Neuron (in vitro differentiated cells): Measurements from ENCODE around the gene TMEM134.
"Not testable (repeated sequence)": the region's sequence is repeated elsewhere in the genome, so short reads cannot be mapped to it uniquely, and the experiment has no call there.

Experiments
- H2AFZ ChIP-seq: one replicate; pipeline ENCODE4 v1.6.1; 2013; ENCODE audit warnings: low read depth, mild to moderate bottlenecking, inconsistent platforms, low read length, moderate library complexity
- H3K27me3 ChIP-seq: one replicate; pipeline ENCODE4 v1.6.1; 2013; ENCODE audit warnings: low read length; ENCODE audit not compliant: insufficient read depth
- H3K36me3 ChIP-seq: one replicate; pipeline ENCODE4 v1.6.1; 2013; ENCODE audit warnings: low read length; ENCODE audit not compliant: insufficient read depth
- H3K4me1 ChIP-seq: one replicate; pipeline ENCODE4 v1.6.1; 2013; ENCODE audit warnings: low read length; ENCODE audit not compliant: insufficient read depth
- H3K4me3 ChIP-seq: 2 replicates; pipeline ENCODE4 v1.5.1; 2013; ENCODE audit warnings: mild to moderate bottlenecking, low read length, moderate library complexity
- H3K9me3 ChIP-seq: one replicate; pipeline ENCODE4 v1.6.1; 2013; ENCODE audit warnings: low read length

The TMEM134 gene

DNA sequence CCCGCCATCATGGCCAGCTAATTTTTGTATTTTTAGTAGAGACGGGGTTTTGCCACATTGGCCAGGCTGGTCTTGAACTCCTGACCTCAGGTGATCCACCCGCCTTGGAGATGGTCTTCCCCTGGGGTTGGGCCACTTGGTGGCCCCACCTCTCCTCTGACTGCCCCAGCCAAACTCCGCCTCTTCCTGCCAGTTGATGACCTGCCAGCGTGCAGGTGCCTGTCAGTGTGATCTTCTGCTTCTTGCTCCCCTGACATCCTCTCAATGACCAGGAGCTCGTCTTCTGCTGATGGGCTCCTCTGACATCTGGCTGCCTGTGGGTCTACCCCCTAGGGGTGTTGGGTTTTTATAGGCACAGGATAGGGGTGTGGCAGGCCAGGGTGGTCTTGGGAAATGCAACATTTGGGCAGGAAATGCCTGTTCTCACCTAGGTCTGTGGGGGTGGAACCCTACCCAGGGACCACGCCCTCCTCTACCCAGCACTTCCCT is 16.9 kb upstream of the TMEM134 start:
- H3K27me3 ChIP-seq, H3K9me3 ChIP-seq, H2AFZ ChIP-seq, H3K4me3 ChIP-seq: not testable (repeated sequence)
- Histone ChIP-seq H3K36me3 (peaks cover 23% of the 10 kb centered on the region), H3K4me1 (peaks cover 10% of the 10 kb centered on the region)

DNA sequence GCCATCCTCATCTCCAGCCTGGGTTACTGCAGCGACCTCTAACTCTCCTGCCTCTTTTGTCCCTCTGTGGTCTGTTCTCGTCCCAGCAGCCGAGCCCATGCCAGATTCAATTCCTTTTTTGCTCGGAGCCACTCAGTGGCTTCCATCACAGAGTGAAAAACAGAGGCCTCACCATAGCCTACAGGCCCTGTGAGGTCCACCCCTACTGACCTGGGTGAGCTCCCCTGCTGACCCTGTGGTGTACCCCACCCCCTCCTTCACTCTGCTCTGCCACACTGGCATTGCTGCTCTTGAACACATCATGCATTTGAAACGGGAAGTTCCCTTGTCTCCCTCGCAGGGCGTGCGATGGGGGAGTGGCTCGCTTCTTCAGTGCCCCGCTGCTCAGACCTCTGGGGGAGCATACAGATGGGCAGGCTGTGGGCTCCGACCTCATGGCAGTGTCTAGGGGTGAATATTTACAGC is 15.8 kb upstream of the TMEM134 start:
- H3K4me1 ChIP-seq = peaks cover 6% of the 10 kb centered on the region
- H3K4me3 ChIP-seq = no peak overlapping the region
- H3K9me3 ChIP-seq = no peaks in the 10 kb centered on the region
- no peaks in the 10 kb centered on the region for H3K27me3 ChIP-seq
- no peak overlapping the region for H2AFZ ChIP-seq
- peaks cover 14% of the 10 kb centered on the region for H3K36me3 ChIP-seq

- Histone ChIP-seq H2AFZ (no peak overlapping the region), H3K27me3 (no peaks in the 10 kb centered on the region), H3K4me1 (peaks cover 6% of the 10 kb centered on the region), H3K9me3 (no peaks in the 10 kb centered on the region), H3K4me3 (peak overlapping the region; percentile 58), H3K36me3 (peaks cover 11% of the 10 kb centered on the region)
Observed at GRCh38 chr11:67483831-67484665, 15.0 kb upstream of the TMEM134 start.

DNA sequence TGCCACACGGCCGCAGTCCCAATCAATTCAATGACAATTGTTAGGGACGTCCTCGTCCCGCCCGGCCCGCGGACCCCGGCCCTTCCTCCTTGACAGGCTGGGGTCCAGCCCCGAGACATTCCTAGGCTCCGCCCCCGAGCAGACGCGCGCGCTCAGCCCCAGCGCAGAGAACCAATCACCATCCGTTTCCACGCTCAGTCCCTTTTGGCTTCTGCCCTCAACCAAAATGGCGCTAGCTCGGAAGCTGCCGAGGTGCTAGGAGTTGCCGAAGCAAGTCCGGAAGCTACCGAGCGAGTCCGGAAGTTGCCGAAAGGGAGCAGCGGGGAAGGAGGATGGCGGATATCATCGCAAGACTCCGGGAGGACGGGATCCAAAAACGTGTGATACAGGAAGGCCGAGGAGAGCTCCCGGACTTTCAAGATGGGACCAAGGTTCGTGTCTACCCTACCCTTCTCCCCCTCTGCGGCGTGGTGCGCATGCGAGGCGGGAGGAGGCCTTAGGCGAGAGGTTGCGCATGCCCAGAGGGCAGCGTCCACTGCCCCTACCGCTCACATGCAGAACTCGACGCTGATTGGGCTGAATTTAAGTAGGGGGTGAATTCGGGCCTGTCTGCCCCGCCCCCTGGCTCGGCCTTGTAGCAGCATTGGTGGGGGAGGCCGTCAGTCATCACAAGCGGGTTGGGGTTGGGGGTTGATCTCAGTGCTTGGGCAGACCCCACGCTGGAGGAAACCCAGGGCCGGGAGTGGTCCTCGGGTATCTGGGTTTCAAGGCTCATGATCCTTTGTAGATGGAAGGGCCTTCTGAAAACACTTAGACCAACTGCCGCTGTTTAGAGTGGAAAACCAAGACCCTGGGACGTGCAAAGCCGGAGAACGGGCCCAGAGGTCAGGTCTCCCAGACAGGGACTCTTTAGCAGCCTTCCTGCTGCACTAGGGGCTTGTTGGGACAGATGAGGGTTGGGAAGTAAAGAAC is 14.1 kb upstream of the TMEM134 start, which contains the start of gene AIP:
Gene AIP (plus strand): TSS at position 200 of the 972 bp plus-strand sequence. CDS start 133 bp downstream, at position 333.
- peaks cover 9% of the 10 kb centered on the region for H3K36me3 ChIP-seq
- H3K27me3 ChIP-seq = no peaks in the 10 kb centered on the region
- H3K9me3 ChIP-seq = no peaks in the 10 kb centered on the region
- peaks cover 6% of the 10 kb centered on the region for H3K4me1 ChIP-seq
- H2AFZ ChIP-seq = peak within 1 kb of the TSS; percentile 64
- H3K4me3 ChIP-seq = peak within 1 kb of the TSS; percentile 58

- H3K9me3 ChIP-seq = no peaks in the 10 kb centered on the region
- H3K27me3 ChIP-seq = no peaks in the 10 kb centered on the region
- peak overlapping the region; percentile 64 for H2AFZ ChIP-seq
- H3K4me1 ChIP-seq = peaks cover 6% of the 10 kb centered on the region
- peaks cover 5% of the 10 kb centered on the region for H3K36me3 ChIP-seq
- peak overlapping the region; percentile 58 for H3K4me3 ChIP-seq
Observed at GRCh38 chr11:67482275-67482826, 13.3 kb upstream of the TMEM134 start.

DNA sequence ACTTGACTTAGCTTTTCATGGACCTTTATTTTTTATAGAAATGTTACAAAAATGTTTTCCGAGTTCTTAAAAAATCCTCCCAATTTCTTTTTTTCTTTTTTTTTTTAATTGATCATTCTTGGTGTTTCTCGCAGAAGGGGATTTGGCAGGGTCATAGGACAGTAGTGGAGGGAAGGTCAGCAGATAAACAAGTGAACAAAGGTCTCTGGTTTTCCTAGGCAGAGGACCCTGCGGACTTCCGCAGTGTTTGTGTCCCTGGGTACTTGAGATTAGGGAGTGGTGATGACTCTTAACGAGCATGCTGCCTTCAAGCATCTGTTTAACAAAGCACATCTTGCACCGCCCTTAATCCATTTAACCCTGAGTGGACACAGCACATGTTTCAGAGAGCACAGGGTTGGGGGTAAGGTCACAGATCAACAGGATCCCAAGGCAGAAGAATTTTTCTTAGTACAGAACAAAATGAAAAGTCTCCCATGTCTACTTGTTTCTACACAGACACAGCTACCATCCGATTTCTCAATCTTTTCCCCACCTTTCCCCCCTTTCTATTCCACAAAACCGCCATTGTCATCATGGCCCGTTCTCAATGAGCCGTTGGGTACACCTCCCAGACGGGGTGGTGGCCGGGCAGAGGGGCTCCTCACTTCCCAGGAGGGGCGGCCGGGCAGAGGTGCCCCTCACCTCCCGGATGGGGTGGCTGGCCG is 8.4 kb upstream of the TMEM134 start:
- not testable (repeated sequence) for H3K4me1 ChIP-seq, H3K9me3 ChIP-seq, H2AFZ ChIP-seq, H3K27me3 ChIP-seq, H3K4me3 ChIP-seq, H3K36me3 ChIP-seq

DNA sequence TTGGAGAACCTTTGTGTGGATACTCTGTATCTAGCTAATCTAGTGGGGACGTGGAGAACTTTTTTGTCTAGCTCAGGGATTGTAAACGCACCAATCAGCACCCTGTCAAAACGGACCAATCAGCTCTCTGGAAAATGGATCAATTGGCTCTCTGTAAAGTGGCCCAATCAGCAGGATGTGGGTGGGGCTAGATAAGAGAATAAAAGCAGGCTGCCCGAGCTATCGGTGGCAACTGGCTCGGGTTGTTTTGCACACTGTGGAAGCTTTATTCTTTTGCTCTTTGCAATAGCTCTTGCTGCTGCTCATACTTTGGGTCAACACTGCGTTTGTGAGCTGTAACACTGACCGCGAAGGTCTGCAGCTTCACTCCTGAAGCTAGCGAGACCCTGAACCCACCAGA is 7.6 kb upstream of the TMEM134 start:
- H3K36me3 ChIP-seq, H3K4me3 ChIP-seq, H3K4me1 ChIP-seq, H3K9me3 ChIP-seq, H2AFZ ChIP-seq, H3K27me3 ChIP-seq: not testable (repeated sequence)

GRCh38 chr11:67472882-67473281 is 3.8 kb upstream of the TMEM134 start:
- Histone ChIP-seq H3K36me3 (no peaks in the 10 kb centered on the region), H3K27me3 (no peaks in the 10 kb centered on the region), H3K4me1 (peaks cover 9% of the 10 kb centered on the region), H3K9me3 (no peaks in the 10 kb centered on the region), H2AFZ (no peak overlapping the region), H3K4me3 (no peak overlapping the region)

- Histone ChIP-seq H3K36me3 (no peaks in the 10 kb centered on the region), H3K4me3 (no peak overlapping the region), H3K9me3 (no peaks in the 10 kb centered on the region), H3K27me3 (no peaks in the 10 kb centered on the region), H2AFZ (no peak overlapping the region), H3K4me1 (peaks cover 15% of the 10 kb centered on the region)
Observed at GRCh38 chr11:67470337-67471002, 1.4 kb upstream of the TMEM134 start.

GRCh38 chr11:67469508-67469811 is 409 bp upstream of the TMEM134 start:
- Histone ChIP-seq H3K9me3 (no peaks in the 10 kb centered on the region), H3K4me1 (peaks cover 15% of the 10 kb centered on the region), H3K27me3 (no peaks in the 10 kb centered on the region), H3K36me3 (no peaks in the 10 kb centered on the region), H2AFZ (peak overlapping the region; percentile 48), H3K4me3 (peak overlapping the region; percentile 51)

DNA sequence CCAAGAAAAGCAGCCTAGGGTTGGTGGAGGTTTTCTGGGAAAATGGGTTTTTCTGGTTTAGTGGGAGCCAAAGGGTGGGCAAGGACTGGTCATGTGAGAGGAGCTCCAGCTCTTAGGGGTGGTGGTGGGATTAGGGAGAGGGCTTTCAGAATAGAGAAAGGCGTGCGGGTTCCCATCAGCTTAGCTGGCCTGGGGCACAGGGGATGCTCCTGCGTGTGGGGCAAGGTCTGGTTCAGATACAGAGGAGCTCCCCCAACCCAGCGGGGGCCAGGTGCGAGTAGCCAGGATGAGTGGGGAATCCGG is 644 bp downstream of the TMEM134 start:
- Histone ChIP-seq H3K36me3 (no peaks in the 10 kb centered on the region), H3K27me3 (no peaks in the 10 kb centered on the region), H3K4me3 (peak overlapping the region; percentile 86), H2AFZ (no peak overlapping the region), H3K4me1 (peaks cover 20% of the 10 kb centered on the region), H3K9me3 (no peaks in the 10 kb centered on the region)

- H3K9me3 ChIP-seq = no peaks in the 10 kb centered on the region
- peak overlapping the region; percentile 86 for H3K4me3 ChIP-seq
- peaks cover 20% of the 10 kb centered on the region for H3K4me1 ChIP-seq
Observed at GRCh38 chr11:67468056-67468455, 995 bp downstream of the TMEM134 start.

More at GRCh38 chr11:67468056-67468455, 995 bp downstream of the TMEM134 start:
- Histone ChIP-seq H2AFZ (no peak overlapping the region), H3K36me3 (no peaks in the 10 kb centered on the region), H3K27me3 (no peaks in the 10 kb centered on the region)
